ENCODE measurements around the gene MAP1LC3B2. TPM values are rescaled to one million over a fixed set of nuclear protein-coding genes. Genes with fewer than 3 reads are reported as not detected.

Gene MAP1LC3B2
- total RNA-seq: 1 to 10 TPM in 1 of 2 experiments, under 1 TPM in 1; 0.74 to 1.7 TPM

- H3K4me3 Mint-ChIP-seq: peak within 1 kb of the TSS; percentile 79
- no peaks in the 10 kb centered on the region for H3K27me3 Mint-ChIP-seq
- peaks cover 8% of the 10 kb centered on the region for H3K9me3 Mint-ChIP-seq
- H3K4me1 Mint-ChIP-seq: peaks cover 34% of the 10 kb centered on the region
- peak; percentile 80 for DNase-seq
- H3K27ac Mint-ChIP-seq: peak within 1 kb of the TSS; percentile 97
- H3K36me3 Mint-ChIP-seq: peaks cover 3% of the 10 kb centered on the region
These were observed at the start of gene MAP1LC3B2 for GRCh38 chr12:116559162-116559935. Gene MAP1LC3B2 (plus strand): TSS chr12:116559381. CDS start chr12:116575943, 16,562 bp downstream.

GRCh38 chr12:116513944-116514343 lies 45.2 kb upstream of the MAP1LC3B2 start:
- no peaks in the 10 kb centered on the region for H3K27me3 Mint-ChIP-seq
- no peak overlapping the region for H3K27ac Mint-ChIP-seq
- no peaks in the 10 kb centered on the region for H3K36me3 Mint-ChIP-seq
- H3K9me3 Mint-ChIP-seq: no peaks in the 10 kb centered on the region
- no peak overlapping the region for H3K4me3 Mint-ChIP-seq
- DNase-seq: no peak
- H3K4me1 Mint-ChIP-seq: peaks cover 4% of the 10 kb centered on the region

GRCh38 chr12:116515684-116516083 lies 43.5 kb upstream of the MAP1LC3B2 start:
- Mint-ChIP-seq H3K4me1 (peaks cover 4% of the 10 kb centered on the region), H3K36me3 (no peaks in the 10 kb centered on the region), H3K27ac (no peak overlapping the region), H3K27me3 (no peaks in the 10 kb centered on the region), H3K4me3 (no peak overlapping the region), H3K9me3 (no peaks in the 10 kb centered on the region)
- DNase-seq: no peak

- no peak for DNase-seq
- Mint-ChIP-seq H3K27me3 (no peaks in the 10 kb centered on the region), H3K4me1 (peaks cover 5% of the 10 kb centered on the region), H3K36me3 (no peaks in the 10 kb centered on the region), H3K9me3 (no peaks in the 10 kb centered on the region), H3K27ac (no peak overlapping the region), H3K4me3 (no peak overlapping the region)
These were observed 42.5 kb upstream of the MAP1LC3B2 start for GRCh38 chr12:116516657-116517056.

- Mint-ChIP-seq H3K4me3 (no peak overlapping the region), H3K9me3 (no peaks in the 10 kb centered on the region), H3K27ac (no peak overlapping the region), H3K4me1 (peaks cover 5% of the 10 kb centered on the region), H3K36me3 (no peaks in the 10 kb centered on the region), H3K27me3 (no peaks in the 10 kb centered on the region)
- no peak for DNase-seq
These were observed 41.6 kb upstream of the MAP1LC3B2 start for GRCh38 chr12:116517431-116518045.

GRCh38 chr12:116520225-116520760 lies 38.9 kb upstream of the MAP1LC3B2 start:
- H3K4me1 Mint-ChIP-seq: peaks cover 5% of the 10 kb centered on the region
- DNase-seq: no peak
- no peaks in the 10 kb centered on the region for H3K36me3 Mint-ChIP-seq
- no peak overlapping the region for H3K4me3 Mint-ChIP-seq
- H3K27ac Mint-ChIP-seq: no peak overlapping the region
- no peaks in the 10 kb centered on the region for H3K9me3 Mint-ChIP-seq
- no peaks in the 10 kb centered on the region for H3K27me3 Mint-ChIP-seq

GRCh38 chr12:116520801-116521471 lies 38.2 kb upstream of the MAP1LC3B2 start:
- H3K4me1 Mint-ChIP-seq: peaks cover 5% of the 10 kb centered on the region
- no peak overlapping the region for H3K27ac Mint-ChIP-seq
- H3K9me3 Mint-ChIP-seq: no peaks in the 10 kb centered on the region
- DNase-seq: no peak
- H3K4me3 Mint-ChIP-seq: no peak overlapping the region
- H3K36me3 Mint-ChIP-seq: no peaks in the 10 kb centered on the region
- H3K27me3 Mint-ChIP-seq: no peaks in the 10 kb centered on the region

- H3K27ac Mint-ChIP-seq: no peak overlapping the region
- no peaks in the 10 kb centered on the region for H3K36me3 Mint-ChIP-seq
- no peak overlapping the region for H3K4me3 Mint-ChIP-seq
- no peak for DNase-seq
- H3K4me1 Mint-ChIP-seq: peaks cover 5% of the 10 kb centered on the region
- H3K27me3 Mint-ChIP-seq: no peaks in the 10 kb centered on the region
- no peaks in the 10 kb centered on the region for H3K9me3 Mint-ChIP-seq
These were observed 34.9 kb upstream of the MAP1LC3B2 start for GRCh38 chr12:116524311-116524710.

GRCh38 chr12:116524964-116525379 lies 34.2 kb upstream of the MAP1LC3B2 start:
- peaks cover 5% of the 10 kb centered on the region for H3K4me1 Mint-ChIP-seq
- no peaks in the 10 kb centered on the region for H3K27me3 Mint-ChIP-seq
- no peaks in the 10 kb centered on the region for H3K9me3 Mint-ChIP-seq
- no peak overlapping the region for H3K4me3 Mint-ChIP-seq
- no peak overlapping the region for H3K27ac Mint-ChIP-seq
- no peaks in the 10 kb centered on the region for H3K36me3 Mint-ChIP-seq
- DNase-seq: no peak

GRCh38 chr12:116525418-116526001 lies 33.7 kb upstream of the MAP1LC3B2 start:
- Mint-ChIP-seq H3K27ac (no peak overlapping the region), H3K27me3 (no peaks in the 10 kb centered on the region), H3K4me3 (no peak overlapping the region), H3K36me3 (no peaks in the 10 kb centered on the region), H3K4me1 (peaks cover 5% of the 10 kb centered on the region), H3K9me3 (no peaks in the 10 kb centered on the region)
- no peak for DNase-seq

- Mint-ChIP-seq H3K27ac (no peak overlapping the region), H3K9me3 (no peaks in the 10 kb centered on the region), H3K4me3 (no peak overlapping the region), H3K4me1 (peaks cover 10% of the 10 kb centered on the region), H3K36me3 (no peaks in the 10 kb centered on the region), H3K27me3 (no peaks in the 10 kb centered on the region)
- no peak for DNase-seq
These were observed 31.1 kb upstream of the MAP1LC3B2 start for GRCh38 chr12:116528065-116528464.

- no peak for DNase-seq
- H3K4me3 Mint-ChIP-seq: no peak overlapping the region
- no peaks in the 10 kb centered on the region for H3K27me3 Mint-ChIP-seq
- no peak overlapping the region for H3K27ac Mint-ChIP-seq
- no peaks in the 10 kb centered on the region for H3K36me3 Mint-ChIP-seq
- H3K4me1 Mint-ChIP-seq: peaks cover 11% of the 10 kb centered on the region
- no peaks in the 10 kb centered on the region for H3K9me3 Mint-ChIP-seq
These were observed 30.7 kb upstream of the MAP1LC3B2 start for GRCh38 chr12:116528498-116528897.

- Mint-ChIP-seq H3K9me3 (no peaks in the 10 kb centered on the region), H3K4me1 (peaks cover 14% of the 10 kb centered on the region), H3K36me3 (no peaks in the 10 kb centered on the region), H3K27me3 (no peaks in the 10 kb centered on the region), H3K27ac (no peak overlapping the region), H3K4me3 (no peak overlapping the region)
- DNase-seq: no peak
These were observed 30.1 kb upstream of the MAP1LC3B2 start for GRCh38 chr12:116529048-116529447.

- H3K4me3 Mint-ChIP-seq: no peak overlapping the region
- H3K9me3 Mint-ChIP-seq: no peaks in the 10 kb centered on the region
- DNase-seq: no peak
- no peaks in the 10 kb centered on the region for H3K36me3 Mint-ChIP-seq
- H3K4me1 Mint-ChIP-seq: peaks cover 18% of the 10 kb centered on the region
- H3K27me3 Mint-ChIP-seq: no peaks in the 10 kb centered on the region
- no peak overlapping the region for H3K27ac Mint-ChIP-seq
These were observed 29.5 kb upstream of the MAP1LC3B2 start for GRCh38 chr12:116529686-116530085.

GRCh38 chr12:116532428-116532827 lies 26.8 kb upstream of the MAP1LC3B2 start:
- no peak for DNase-seq
- H3K36me3 Mint-ChIP-seq: no peaks in the 10 kb centered on the region
- no peaks in the 10 kb centered on the region for H3K27me3 Mint-ChIP-seq
- no peaks in the 10 kb centered on the region for H3K9me3 Mint-ChIP-seq
- H3K27ac Mint-ChIP-seq: no peak overlapping the region
- peak overlapping the region; percentile 79 for H3K4me3 Mint-ChIP-seq
- peaks cover 29% of the 10 kb centered on the region for H3K4me1 Mint-ChIP-seq

Data from activated naive CD8-positive, alpha-beta T cell treated with anti-CD3 and anti-CD28 coated beads for 36 hours (primary cell).